ENCODE results near the gene FEM1C. TPM values are rescaled to one million over a fixed set of nuclear protein-coding genes. Genes with fewer than 3 reads are reported as not detected.
A peak's percentile ranks its signal among the peaks of the same experiment; 100 is the strongest.

The FEM1C gene
- total and polyA plus RNA-seq, 5 experiments from 2014 or later = 1.8 to 16.4 (median 2.9) TPM

DNA sequence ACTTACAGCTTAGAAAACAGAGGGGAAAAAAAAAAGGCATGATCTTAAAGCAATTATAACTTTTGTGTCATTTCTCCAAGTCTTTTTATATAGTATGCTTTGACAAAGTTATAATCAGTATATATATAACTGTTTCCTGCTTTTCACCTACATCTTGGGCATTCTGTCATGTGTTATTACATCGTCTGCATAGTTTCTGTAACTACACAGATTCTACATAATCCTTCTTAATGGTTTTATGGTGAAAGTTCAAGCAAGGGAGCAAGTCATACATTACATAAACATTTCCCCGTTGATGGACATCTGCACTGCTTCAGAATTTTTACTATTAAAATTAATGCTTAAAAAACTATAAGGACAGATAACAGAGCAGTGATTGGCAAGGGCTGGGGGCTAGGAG is 12.1 kb downstream of the FEM1C start:
- ATAC-seq (no peak), DNase-seq (no peak)
- peaks cover 19 to 66% (median 24%) of the 10 kb centered on the region in 3 donors for H3K36me3 Mint-ChIP-seq
- no peak overlapping the region for H3K4me3 Mint-ChIP-seq
- peaks cover 29 to 85% (median 65%) of the 10 kb centered on the region in 4 donors for H3K4me1 Mint-ChIP-seq
- H3K27me3 Mint-ChIP-seq = no peaks in the 10 kb centered on the region
- POLR2A ChIA-PET = interaction anchor here (1.5 kb wide), 1 partner anchor 11 kb away, joined by 4 read pairs; no protein-coding TSS in a partner anchor
- H3K9me3 Mint-ChIP-seq = peaks cover 0 to 4% (median 0%) of the 10 kb centered on the region in 9 donors
- H3K27ac Mint-ChIP-seq = peak overlapping the region in 2 of 10 donors; percentile 11 to 79

- H3K36me3 Mint-ChIP-seq = peaks cover 14 to 63% (median 18%) of the 10 kb centered on the region in 3 donors
- POLR2A ChIA-PET = interaction anchor here (1.5 kb wide), 1 partner anchor 11 kb away, joined by 4 read pairs; no protein-coding TSS in a partner anchor
- ATAC-seq (no peak), DNase-seq (no peak)
- peaks cover 23 to 85% (median 61%) of the 10 kb centered on the region in 4 donors for H3K4me1 Mint-ChIP-seq
- peaks cover 0 to 4% (median 0%) of the 10 kb centered on the region in 9 donors for H3K9me3 Mint-ChIP-seq
- no peak overlapping the region for H3K27ac Mint-ChIP-seq
- H3K4me3 Mint-ChIP-seq = peak overlapping the region in 6 of 10 donors; percentile 1 to 48 (median 10)
- H3K27me3 Mint-ChIP-seq = no peaks in the 10 kb centered on the region
These were observed 12.7 kb downstream of the FEM1C start for GRCh38 chr5:115531787-115532367.

- ATAC-seq (no peak), DNase-seq (no peak)
- H3K27ac Mint-ChIP-seq = no peak overlapping the region
- H3K27me3 Mint-ChIP-seq = no peaks in the 10 kb centered on the region
- peaks cover 24 to 84% (median 61%) of the 10 kb centered on the region in 4 donors for H3K4me1 Mint-ChIP-seq
- H3K4me3 Mint-ChIP-seq = peak overlapping the region in 3 of 10 donors; percentile 5 to 46 (median 15)
- peaks cover 11 to 64% (median 16%) of the 10 kb centered on the region in 3 donors for H3K36me3 Mint-ChIP-seq
- peaks cover 0 to 4% (median 0%) of the 10 kb centered on the region in 9 donors for H3K9me3 Mint-ChIP-seq
- POLR2A ChIA-PET = interaction anchor here (1.5 kb wide), 1 partner anchor 12 kb away, joined by 4 read pairs; no protein-coding TSS in a partner anchor
These were observed 13.2 kb downstream of the FEM1C start for GRCh38 chr5:115531380-115531779.

- ATAC-seq (no peak), DNase-seq (no peak)
- peaks cover 4 to 62% (median 10%) of the 10 kb centered on the region in 3 donors for H3K36me3 Mint-ChIP-seq
- peak overlapping the region in 1 of 10 donors; percentile 7 for H3K4me3 Mint-ChIP-seq
- H3K9me3 Mint-ChIP-seq = peaks cover 0 to 2% (median 0%) of the 10 kb centered on the region in 9 donors
- no peaks in the 10 kb centered on the region for H3K27me3 Mint-ChIP-seq
- H3K4me1 Mint-ChIP-seq = peaks cover 21 to 77% (median 53%) of the 10 kb centered on the region in 4 donors
- POLR2A ChIA-PET = no interaction called here
- no peak overlapping the region for H3K27ac Mint-ChIP-seq
These were observed 14.1 kb downstream of the FEM1C start for GRCh38 chr5:115530426-115530825.

DNA sequence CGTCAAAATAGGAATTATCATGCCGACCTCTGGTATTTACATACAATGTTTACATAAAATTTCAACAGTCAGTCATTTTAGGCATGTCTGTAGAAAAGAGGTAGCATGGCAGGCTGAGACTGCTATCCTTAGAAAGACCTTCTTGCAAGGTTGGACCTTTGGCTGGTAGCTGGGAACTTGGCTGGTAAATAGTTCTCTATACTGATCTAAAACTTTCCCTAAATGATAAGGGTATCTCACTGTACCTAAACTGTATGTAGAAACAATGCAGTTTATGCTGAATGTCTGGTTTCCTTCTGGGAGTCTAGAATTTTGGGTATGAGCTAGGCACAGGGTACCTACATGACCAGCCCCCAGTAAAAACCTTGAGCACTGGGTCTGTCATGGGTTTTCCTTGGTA is 18.0 kb downstream of the FEM1C start:
- no peaks in the 10 kb centered on the region for H3K9me3 Mint-ChIP-seq
- DNase-seq (no peak), ATAC-seq (no peak)
- H3K27me3 Mint-ChIP-seq = no peaks in the 10 kb centered on the region
- H3K27ac Mint-ChIP-seq = peak overlapping the region in 4 of 10 donors; percentile 3 to 36 (median 18)
- H3K4me1 Mint-ChIP-seq = peaks cover 22 to 68% (median 54%) of the 10 kb centered on the region in 4 donors
- peaks cover 6 to 61% (median 7%) of the 10 kb centered on the region in 3 donors for H3K36me3 Mint-ChIP-seq
- H3K4me3 Mint-ChIP-seq = no peak overlapping the region
- POLR2A ChIA-PET = interaction anchor here (1.0 kb wide), 1 partner anchor 17 kb away, joined by 3 read pairs; no protein-coding TSS in a partner anchor

- H3K4me3 Mint-ChIP-seq = no peak overlapping the region
- DNase-seq (no peak), ATAC-seq (no peak)
- POLR2A ChIA-PET = interaction anchor here (1.1 kb wide), 1 partner anchor 19 kb away, joined by 3 read pairs; no protein-coding TSS in a partner anchor
- H3K36me3 Mint-ChIP-seq = peaks cover 6 to 62% (median 7%) of the 10 kb centered on the region in 3 donors
- H3K9me3 Mint-ChIP-seq = no peaks in the 10 kb centered on the region
- H3K27ac Mint-ChIP-seq = peak overlapping the region in 1 of 10 donors; percentile 30
- peaks cover 21 to 52% (median 47%) of the 10 kb centered on the region in 4 donors for H3K4me1 Mint-ChIP-seq
- H3K27me3 Mint-ChIP-seq = no peaks in the 10 kb centered on the region
These were observed 20.3 kb downstream of the FEM1C start for GRCh38 chr5:115524199-115524847.

DNA sequence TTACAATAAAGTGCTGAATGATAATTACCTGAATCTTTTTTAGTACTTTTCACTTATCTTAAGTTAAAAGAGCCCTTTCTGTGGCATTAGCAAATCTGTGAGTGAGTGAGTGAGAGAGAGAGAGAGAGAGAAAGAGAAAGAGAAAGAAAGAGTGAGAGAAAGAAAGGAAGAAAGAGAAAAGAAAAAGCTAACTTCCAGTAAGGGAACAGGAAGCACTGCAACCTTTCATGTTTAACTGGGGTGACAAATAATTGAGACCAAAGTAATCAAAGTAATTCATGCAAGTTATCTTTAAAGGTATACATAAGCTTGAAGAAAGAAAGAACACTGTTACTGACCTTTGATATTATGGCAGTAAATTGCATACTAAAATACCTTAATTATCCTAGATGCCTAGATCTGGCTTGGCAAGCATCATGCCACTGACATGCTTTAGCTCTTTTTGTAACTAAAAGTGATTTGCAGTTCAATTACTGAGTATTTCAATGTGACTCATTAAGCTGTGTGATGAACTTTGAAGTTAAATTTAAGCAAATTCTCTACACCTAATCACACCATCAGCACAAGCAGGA is 21.7 kb downstream of the FEM1C start:
- peaks cover 14 to 38% (median 35%) of the 10 kb centered on the region in 4 donors for H3K4me1 Mint-ChIP-seq
- POLR2A ChIA-PET = interaction anchor here (1.1 kb wide), 1 partner anchor 21 kb away, joined by 3 read pairs; no protein-coding TSS in a partner anchor
- DNase-seq (no peak), ATAC-seq (peak in 1 of 2 donors; percentile 14)
- H3K9me3 Mint-ChIP-seq = peaks cover 0 to under 1% (median 0%) of the 10 kb centered on the region in 9 donors
- peaks cover 6 to 48% (median 12%) of the 10 kb centered on the region in 3 donors for H3K36me3 Mint-ChIP-seq
- peak overlapping the region in 9 of 10 donors; percentile 0 to 81 (median 65) for H3K27ac Mint-ChIP-seq
- peak overlapping the region in 8 of 10 donors; percentile 10 to 67 (median 46) for H3K4me3 Mint-ChIP-seq
- H3K27me3 Mint-ChIP-seq = no peaks in the 10 kb centered on the region

DNA sequence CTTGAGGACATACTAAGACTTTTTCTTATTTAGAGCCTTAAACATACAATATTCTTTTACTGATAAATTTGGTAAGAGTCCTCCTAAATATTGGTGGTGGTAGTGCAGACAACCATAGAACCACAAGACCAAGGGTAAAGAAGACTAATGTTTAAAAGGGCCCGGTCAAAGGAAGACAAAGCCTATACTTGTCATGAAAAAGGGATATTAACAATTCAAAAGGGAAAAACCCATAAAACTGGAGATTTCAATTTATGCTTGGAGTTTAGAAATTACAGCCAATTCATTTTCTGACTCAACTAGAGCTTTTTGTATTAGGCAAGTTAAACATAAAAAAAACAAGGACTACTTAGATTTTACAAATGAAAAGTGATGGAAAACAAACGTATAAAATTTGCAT is 24.4 kb downstream of the FEM1C start:
- Mint-ChIP-seq H3K9me3 (peaks cover 0 to 9% (median 0%) of the 10 kb centered on the region in 9 donors), H3K4me1 (peaks cover 10 to 27% (median 23%) of the 10 kb centered on the region in 4 donors), H3K4me3 (no peak overlapping the region), H3K27ac (no peak overlapping the region), H3K36me3 (peaks cover 8 to 33% (median 11%) of the 10 kb centered on the region in 3 donors), H3K27me3 (no peaks in the 10 kb centered on the region)
- POLR2A ChIA-PET = no interaction called here
- ATAC-seq = no peak
- no peak for DNase-seq

GRCh38 chr5:115516372-115516771 is 28.2 kb downstream of the FEM1C start:
- H3K4me3 Mint-ChIP-seq = no peak overlapping the region
- peaks cover 0 to 3% (median under 1%) of the 10 kb centered on the region in 4 donors for H3K4me1 Mint-ChIP-seq
- POLR2A ChIA-PET = no interaction called here
- DNase-seq (no peak), ATAC-seq (no peak)
- no peak overlapping the region for H3K27ac Mint-ChIP-seq
- peaks cover 7 to 14% (median 10%) of the 10 kb centered on the region in 3 donors for H3K36me3 Mint-ChIP-seq
- peaks cover 0 to 14% (median 2%) of the 10 kb centered on the region in 9 donors for H3K9me3 Mint-ChIP-seq
- H3K27me3 Mint-ChIP-seq = no peaks in the 10 kb centered on the region

GRCh38 chr5:115514220-115514619 is 30.4 kb downstream of the FEM1C start:
- no peak for ATAC-seq
- POLR2A ChIA-PET = no interaction called here
- Mint-ChIP-seq H3K9me3 (peaks cover 0 to 14% (median 2%) of the 10 kb centered on the region in 9 donors), H3K27me3 (no peaks in the 10 kb centered on the region), H3K36me3 (peaks cover 2 to 14% (median 10%) of the 10 kb centered on the region in 3 donors), H3K4me1 (peaks cover 0 to 1% (median 0%) of the 10 kb centered on the region in 4 donors), H3K27ac (no peak overlapping the region), H3K4me3 (no peak overlapping the region)
- DNase-seq = no peak

- Mint-ChIP-seq H3K4me1 (peaks cover 0 to 1% (median 0%) of the 10 kb centered on the region in 4 donors), H3K36me3 (peaks cover 0 to 10% (median 7%) of the 10 kb centered on the region in 3 donors), H3K27me3 (peaks cover 0 to 4% (median under 1%) of the 10 kb centered on the region in 5 donors), H3K9me3 (peaks cover 0 to 14% (median 0%) of the 10 kb centered on the region in 9 donors), H3K27ac (no peak overlapping the region), H3K4me3 (no peak overlapping the region)
- ATAC-seq (no peak), DNase-seq (no peak)
- POLR2A ChIA-PET = no interaction called here
These were observed 32.9 kb downstream of the FEM1C start for GRCh38 chr5:115511632-115512031.

DNA sequence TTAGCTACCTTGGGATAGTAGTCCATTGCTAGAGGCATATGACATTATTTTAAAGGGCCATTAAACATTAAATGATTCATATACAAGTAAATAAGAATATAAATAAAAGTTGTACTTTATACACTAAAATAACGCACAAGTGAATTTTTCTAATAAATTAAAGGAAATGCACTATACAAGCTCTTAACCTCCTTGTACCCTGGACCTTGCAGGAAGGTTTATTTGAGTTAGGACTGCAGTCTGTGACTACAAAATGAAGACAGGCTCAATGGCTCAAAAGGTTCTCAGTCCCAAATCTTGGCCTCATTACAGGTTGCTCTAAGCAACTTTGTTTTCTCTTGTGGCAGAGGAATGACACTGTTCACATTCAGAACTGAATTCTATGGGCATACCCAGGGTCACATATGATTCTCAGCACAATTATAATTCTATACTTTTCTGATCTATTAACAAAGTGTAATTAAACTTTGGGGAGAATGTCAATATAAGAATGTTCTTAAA is 34.4 kb downstream of the FEM1C start:
- POLR2A ChIA-PET = no interaction called here
- peaks cover 0 to 9% (median 5%) of the 10 kb centered on the region in 3 donors for H3K36me3 Mint-ChIP-seq
- H3K4me1 Mint-ChIP-seq = peaks cover 0 to 1% (median 0%) of the 10 kb centered on the region in 4 donors
- H3K9me3 Mint-ChIP-seq = peaks cover 0 to 14% (median 0%) of the 10 kb centered on the region in 9 donors
- no peak for DNase-seq
- peaks cover 0 to 11% (median 4%) of the 10 kb centered on the region in 5 donors for H3K27me3 Mint-ChIP-seq
- H3K27ac Mint-ChIP-seq = no peak overlapping the region
- ATAC-seq = no peak
- H3K4me3 Mint-ChIP-seq = no peak overlapping the region

Data from naive thymus-derived CD8-positive, alpha-beta T cell (primary cell).